Measurements from ENCODE around the gene AARS1.

DNA sequence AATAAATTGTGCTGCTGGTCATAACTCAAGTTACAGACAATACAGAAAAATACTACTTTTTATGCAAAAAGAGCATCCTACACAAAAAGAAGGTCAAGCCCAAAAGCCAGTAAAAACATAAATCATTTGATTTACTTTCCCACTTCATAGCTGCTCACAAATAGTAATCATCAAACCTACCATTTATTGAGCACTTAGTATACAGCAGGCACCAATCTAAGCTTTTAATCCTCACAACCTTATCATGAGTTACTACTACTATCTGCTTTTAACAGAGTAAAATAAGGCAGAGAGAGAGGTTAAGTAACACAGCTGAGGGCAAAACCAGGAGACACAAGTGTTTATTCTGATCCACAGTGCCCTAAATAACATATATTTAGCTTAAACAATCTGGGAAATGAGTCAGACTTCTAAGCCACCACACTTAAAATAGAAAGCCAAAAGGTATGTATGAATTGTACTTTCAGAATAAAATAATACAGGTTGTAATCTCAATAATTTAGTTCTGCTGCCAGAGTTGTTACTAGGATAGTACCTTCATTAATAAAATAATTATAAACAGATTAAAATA lies 1.7 kb upstream of the AARS1 start:
- TF ChIP-seq, protein P1, sequence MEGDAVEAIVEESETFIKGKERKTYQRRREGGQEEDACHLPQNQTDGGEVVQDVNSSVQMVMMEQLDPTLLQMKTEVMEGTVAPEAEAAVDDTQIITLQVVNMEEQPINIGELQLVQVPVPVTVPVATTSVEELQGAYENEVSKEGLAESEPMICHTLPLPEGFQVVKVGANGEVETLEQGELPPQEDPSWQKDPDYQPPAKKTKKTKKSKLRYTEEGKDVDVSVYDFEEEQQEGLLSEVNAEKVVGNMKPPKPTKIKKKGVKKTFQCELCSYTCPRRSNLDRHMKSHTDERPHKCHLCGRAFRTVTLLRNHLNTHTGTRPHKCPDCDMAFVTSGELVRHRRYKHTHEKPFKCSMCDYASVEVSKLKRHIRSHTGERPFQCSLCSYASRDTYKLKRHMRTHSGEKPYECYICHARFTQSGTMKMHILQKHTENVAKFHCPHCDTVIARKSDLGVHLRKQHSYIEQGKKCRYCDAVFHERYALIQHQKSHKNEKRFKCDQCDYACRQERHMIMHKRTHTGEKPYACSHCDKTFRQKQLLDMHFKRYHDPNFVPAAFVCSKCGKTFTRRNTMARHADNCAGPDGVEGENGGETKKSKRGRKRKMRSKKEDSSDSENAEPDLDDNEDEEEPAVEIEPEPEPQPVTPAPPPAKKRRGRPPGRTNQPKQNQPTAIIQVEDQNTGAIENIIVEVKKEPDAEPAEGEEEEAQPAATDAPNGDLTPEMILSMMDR (IDR thresholded peaks at IDR 0.05), result no peak
- TF ChIP-seq POLR2A (IDR thresholded peaks at IDR 0.05), result no peak

Measured in esophagus squamous epithelium (tissue), 4 donors.